Measurements from ENCODE around the gene DYNLT4. TPM values are rescaled to one million over a fixed set of nuclear protein-coding genes. Genes with fewer than 3 reads are reported as not detected.

Gene DYNLT4
- total and polyA plus RNA-seq, 2 of the 13 experiments (the other 11 are each of a cell fraction or from before 2014, with no cell fraction given): 0.77 TPM; not detected in 1

DNA sequence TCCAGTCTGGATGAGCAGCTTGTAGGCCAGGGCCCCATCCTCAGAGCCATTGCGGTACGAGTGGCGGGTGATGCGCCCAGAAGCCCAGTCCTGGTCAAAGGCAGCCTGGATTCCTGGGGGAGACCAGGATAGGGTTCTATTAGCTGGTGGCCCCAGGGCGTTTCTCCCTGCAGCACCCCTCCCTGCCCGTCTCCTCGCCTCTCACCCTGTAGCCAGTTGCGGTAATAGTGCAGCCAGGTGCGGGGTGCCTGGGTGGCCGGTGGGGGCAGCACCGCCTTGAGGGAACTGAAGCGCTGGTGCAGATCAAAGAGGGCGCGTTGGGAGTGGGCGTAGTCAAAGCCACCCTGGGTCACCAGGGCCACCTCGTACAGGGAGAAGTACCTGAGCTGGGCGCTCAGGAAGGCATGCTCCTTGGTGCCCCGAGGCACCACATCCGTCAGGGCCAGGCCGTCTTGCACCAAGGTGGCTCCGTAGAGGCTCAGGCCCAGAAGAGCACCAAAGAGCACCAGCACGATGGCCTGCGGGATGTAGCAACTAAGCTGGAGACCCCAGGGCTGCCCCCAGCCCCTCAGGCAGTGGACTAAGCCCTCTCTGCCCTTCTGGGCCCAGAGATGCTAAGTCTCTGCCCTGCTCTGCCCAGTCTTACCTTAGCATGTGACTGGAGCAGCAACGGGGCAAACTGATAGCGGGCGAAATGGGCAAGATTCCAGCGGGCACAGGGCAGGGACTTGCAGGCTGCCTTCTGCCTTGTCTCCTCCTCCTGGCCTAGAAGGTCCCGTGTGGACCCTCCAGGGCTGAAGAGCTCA, 20.2 kb upstream of the DYNLT4 start (continued):
- no peak for TF ChIP-seq AGO2 (optimal IDR thresholded peaks at IDR 0.05; ENCODE audit: low read depth, low read length)
- no peak for TF ChIP-seq NFYC (CRISPR knock-in tag; IDR thresholded peaks at IDR 0.05)
- TF ChIP-seq, protein P1, sequence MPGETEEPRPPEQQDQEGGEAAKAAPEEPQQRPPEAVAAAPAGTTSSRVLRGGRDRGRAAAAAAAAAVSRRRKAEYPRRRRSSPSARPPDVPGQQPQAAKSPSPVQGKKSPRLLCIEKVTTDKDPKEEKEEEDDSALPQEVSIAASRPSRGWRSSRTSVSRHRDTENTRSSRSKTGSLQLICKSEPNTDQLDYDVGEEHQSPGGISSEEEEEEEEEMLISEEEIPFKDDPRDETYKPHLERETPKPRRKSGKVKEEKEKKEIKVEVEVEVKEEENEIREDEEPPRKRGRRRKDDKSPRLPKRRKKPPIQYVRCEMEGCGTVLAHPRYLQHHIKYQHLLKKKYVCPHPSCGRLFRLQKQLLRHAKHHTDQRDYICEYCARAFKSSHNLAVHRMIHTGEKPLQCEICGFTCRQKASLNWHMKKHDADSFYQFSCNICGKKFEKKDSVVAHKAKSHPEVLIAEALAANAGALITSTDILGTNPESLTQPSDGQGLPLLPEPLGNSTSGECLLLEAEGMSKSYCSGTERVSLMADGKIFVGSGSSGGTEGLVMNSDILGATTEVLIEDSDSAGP (CRISPR knock-in tag; IDR thresholded peaks at IDR 0.05; ENCODE audit: borderline replicate concordance): peak; percentile 49; the same call in 1 of the 2 replicates
- no peak for TF ChIP-seq RFX1 (IDR thresholded peaks at IDR 0.05)
- TF ChIP-seq, protein P2, sequence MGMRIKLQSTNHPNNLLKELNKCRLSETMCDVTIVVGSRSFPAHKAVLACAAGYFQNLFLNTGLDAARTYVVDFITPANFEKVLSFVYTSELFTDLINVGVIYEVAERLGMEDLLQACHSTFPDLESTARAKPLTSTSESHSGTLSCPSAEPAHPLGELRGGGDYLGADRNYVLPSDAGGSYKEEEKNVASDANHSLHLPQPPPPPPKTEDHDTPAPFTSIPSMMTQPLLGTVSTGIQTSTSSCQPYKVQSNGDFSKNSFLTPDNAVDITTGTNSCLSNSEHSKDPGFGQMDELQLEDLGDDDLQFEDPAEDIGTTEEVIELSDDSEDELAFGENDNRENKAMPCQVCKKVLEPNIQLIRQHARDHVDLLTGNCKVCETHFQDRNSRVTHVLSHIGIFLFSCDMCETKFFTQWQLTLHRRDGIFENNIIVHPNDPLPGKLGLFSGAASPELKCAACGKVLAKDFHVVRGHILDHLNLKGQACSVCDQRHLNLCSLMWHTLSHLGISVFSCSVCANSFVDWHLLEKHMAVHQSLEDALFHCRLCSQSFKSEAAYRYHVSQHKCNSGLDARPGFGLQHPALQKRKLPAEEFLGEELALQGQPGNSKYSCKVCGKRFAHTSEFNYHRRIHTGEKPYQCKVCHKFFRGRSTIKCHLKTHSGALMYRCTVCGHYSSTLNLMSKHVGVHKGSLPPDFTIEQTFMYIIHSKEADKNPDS (CRISPR knock-in tag; IDR thresholded peaks at IDR 0.05): 0 out of 2 replicates have a peak, but pooled peaks have one; percentile 36
- TF ChIP-seq ZNF496 (CRISPR knock-in tag; IDR thresholded peaks at IDR 0.05; ENCODE audit: insufficient replicate concordance): no peak
- no peak for TF ChIP-seq KLF9 (CRISPR knock-in tag; IDR thresholded peaks at IDR 0.05; ENCODE audit: low read depth)
- TF ChIP-seq, protein P3, sequence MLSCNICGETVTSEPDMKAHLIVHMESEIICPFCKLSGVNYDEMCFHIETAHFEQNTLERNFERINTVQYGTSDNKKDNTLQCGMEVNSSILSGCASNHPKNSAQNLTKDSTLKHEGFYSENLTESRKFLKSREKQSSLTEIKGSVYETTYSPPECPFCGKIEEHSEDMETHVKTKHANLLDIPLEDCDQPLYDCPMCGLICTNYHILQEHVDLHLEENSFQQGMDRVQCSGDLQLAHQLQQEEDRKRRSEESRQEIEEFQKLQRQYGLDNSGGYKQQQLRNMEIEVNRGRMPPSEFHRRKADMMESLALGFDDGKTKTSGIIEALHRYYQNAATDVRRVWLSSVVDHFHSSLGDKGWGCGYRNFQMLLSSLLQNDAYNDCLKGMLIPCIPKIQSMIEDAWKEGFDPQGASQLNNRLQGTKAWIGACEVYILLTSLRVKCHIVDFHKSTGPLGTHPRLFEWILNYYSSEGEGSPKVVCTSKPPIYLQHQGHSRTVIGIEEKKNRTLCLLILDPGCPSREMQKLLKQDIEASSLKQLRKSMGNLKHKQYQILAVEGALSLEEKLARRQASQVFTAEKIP (CRISPR knock-in tag; IDR thresholded peaks at IDR 0.05; ENCODE audit: borderline replicate concordance): no peak
- TF ChIP-seq, protein P4, sequence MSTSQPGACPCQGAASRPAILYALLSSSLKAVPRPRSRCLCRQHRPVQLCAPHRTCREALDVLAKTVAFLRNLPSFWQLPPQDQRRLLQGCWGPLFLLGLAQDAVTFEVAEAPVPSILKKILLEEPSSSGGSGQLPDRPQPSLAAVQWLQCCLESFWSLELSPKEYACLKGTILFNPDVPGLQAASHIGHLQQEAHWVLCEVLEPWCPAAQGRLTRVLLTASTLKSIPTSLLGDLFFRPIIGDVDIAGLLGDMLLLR (CRISPR knock-in tag; IDR thresholded peaks at IDR 0.05): no peak
- peak; percentile 33; the same call in 1 of the 2 replicates for TF ChIP-seq BCL6 (CRISPR knock-in tag; IDR thresholded peaks at IDR 0.05)
- TF ChIP-seq ZNF354B (CRISPR knock-in tag; IDR thresholded peaks at IDR 0.05): no peak
- TF ChIP-seq ZNF547 (CRISPR knock-in tag; IDR thresholded peaks at IDR 0.05): 0 out of 2 replicates have a peak, but pooled peaks have one; percentile 51
- TF ChIP-seq SMARCC2 (IDR thresholded peaks at IDR 0.05): no peak
- no peak for TF ChIP-seq NR2C2 (CRISPR knock-in tag; IDR thresholded peaks at IDR 0.05; ENCODE audit: borderline replicate concordance)
- TF ChIP-seq MXI1 (IDR thresholded peaks at IDR 0.05; ENCODE audit: borderline replicate concordance, low read depth, low read length): peak; percentile 52; the same call in 1 of the 3 replicates
- TF ChIP-seq, protein P5, sequence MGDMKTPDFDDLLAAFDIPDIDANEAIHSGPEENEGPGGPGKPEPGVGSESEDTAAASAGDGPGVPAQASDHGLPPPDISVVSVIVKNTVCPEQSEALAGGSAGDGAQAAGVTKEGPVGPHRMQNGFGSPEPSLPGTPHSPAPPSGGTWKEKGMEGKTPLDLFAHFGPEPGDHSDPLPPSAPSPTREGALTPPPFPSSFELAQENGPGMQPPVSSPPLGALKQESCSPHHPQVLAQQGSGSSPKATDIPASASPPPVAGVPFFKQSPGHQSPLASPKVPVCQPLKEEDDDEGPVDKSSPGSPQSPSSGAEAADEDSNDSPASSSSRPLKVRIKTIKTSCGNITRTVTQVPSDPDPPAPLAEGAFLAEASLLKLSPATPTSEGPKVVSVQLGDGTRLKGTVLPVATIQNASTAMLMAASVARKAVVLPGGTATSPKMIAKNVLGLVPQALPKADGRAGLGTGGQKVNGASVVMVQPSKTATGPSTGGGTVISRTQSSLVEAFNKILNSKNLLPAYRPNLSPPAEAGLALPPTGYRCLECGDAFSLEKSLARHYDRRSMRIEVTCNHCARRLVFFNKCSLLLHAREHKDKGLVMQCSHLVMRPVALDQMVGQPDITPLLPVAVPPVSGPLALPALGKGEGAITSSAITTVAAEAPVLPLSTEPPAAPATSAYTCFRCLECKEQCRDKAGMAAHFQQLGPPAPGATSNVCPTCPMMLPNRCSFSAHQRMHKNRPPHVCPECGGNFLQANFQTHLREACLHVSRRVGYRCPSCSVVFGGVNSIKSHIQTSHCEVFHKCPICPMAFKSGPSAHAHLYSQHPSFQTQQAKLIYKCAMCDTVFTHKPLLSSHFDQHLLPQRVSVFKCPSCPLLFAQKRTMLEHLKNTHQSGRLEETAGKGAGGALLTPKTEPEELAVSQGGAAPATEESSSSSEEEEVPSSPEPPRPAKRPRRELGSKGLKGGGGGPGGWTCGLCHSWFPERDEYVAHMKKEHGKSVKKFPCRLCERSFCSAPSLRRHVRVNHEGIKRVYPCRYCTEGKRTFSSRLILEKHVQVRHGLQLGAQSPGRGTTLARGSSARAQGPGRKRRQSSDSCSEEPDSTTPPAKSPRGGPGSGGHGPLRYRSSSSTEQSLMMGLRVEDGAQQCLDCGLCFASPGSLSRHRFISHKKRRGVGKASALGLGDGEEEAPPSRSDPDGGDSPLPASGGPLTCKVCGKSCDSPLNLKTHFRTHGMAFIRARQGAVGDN (CRISPR knock-in tag; IDR thresholded peaks at IDR 0.05): no peak; the same call in 1 of the 2 replicates
- peak; percentile 51; the same call in 1 of the 2 replicates for TF ChIP-seq SMAD3 (CRISPR knock-in tag; IDR thresholded peaks at IDR 0.05)
- TF ChIP-seq MTF2 (CRISPR knock-in tag; IDR thresholded peaks at IDR 0.05; ENCODE audit: borderline replicate concordance): no peak
- no peak for TF ChIP-seq HNRNPK (IDR thresholded peaks at IDR 0.05; ENCODE audit: low read depth, low read length, poor library complexity, severe bottlenecking)
